Kidney capillary endothelial cell (primary cell): ENCODE data around the gene KDM5C.
A peak's percentile ranks its signal among the peaks of the same experiment; 100 is the strongest.

Experiments used
- DNase-seq: peaks from one replicate; pipeline ENCODE4 v3.0.0-alpha.2; 2018; ENCODE audit warnings: low spot score

Gene KDM5C

GRCh38 chrX:53250556-53250955, 25.5 kb upstream of the KDM5C start:
- DNase-seq: no peak

- no peak for DNase-seq
Observed at GRCh38 chrX:53249408-53250042, 24.5 kb upstream of the KDM5C start.

- DNase-seq: no peak
Observed at GRCh38 chrX:53247928-53248327, 22.9 kb upstream of the KDM5C start.

GRCh38 chrX:53246231-53246630, 21.2 kb upstream of the KDM5C start:
- no peak for DNase-seq

GRCh38 chrX:53244610-53245009, 19.6 kb upstream of the KDM5C start:
- DNase-seq: no peak

GRCh38 chrX:53242310-53242709, 17.3 kb upstream of the KDM5C start:
- DNase-seq: no peak

- DNase-seq: no peak
Observed at GRCh38 chrX:53241558-53241957, 16.6 kb upstream of the KDM5C start.

- no peak for DNase-seq
Observed at GRCh38 chrX:53239474-53239873, 14.5 kb upstream of the KDM5C start.

- DNase-seq: no peak
Observed at GRCh38 chrX:53237056-53237455, 12.0 kb upstream of the KDM5C start.

- no peak for DNase-seq
Observed at GRCh38 chrX:53236025-53236679, 11.1 kb upstream of the KDM5C start.

- no peak for DNase-seq
Observed at GRCh38 chrX:53235566-53235965, 10.6 kb upstream of the KDM5C start.

GRCh38 chrX:53234484-53234883, 9.5 kb upstream of the KDM5C start:
- no peak for DNase-seq

GRCh38 chrX:53233536-53233935, 8.5 kb upstream of the KDM5C start:
- DNase-seq: no peak

- no peak for DNase-seq
Observed at GRCh38 chrX:53230116-53230515, 5.1 kb upstream of the KDM5C start.

- DNase-seq: no peak
Observed at GRCh38 chrX:53227224-53227765, 2.3 kb upstream of the KDM5C start.

- DNase-seq: peak; percentile 83
Observed at GRCh38 chrX:53223955-53224859, 800 bp downstream of the KDM5C start.

GRCh38 chrX:53223068-53223693, 1.8 kb downstream of the KDM5C start:
- DNase-seq: no peak

GRCh38 chrX:53211391-53211978, 13.5 kb downstream of the KDM5C start:
- no peak for DNase-seq

GRCh38 chrX:53196678-53197077, 28.3 kb downstream of the KDM5C start:
- no peak for DNase-seq

- DNase-seq: no peak
Observed at GRCh38 chrX:53195401-53195800, 29.6 kb downstream of the KDM5C start.

GRCh38 chrX:53194308-53194707, 30.7 kb downstream of the KDM5C start:
- no peak for DNase-seq

- no peak for DNase-seq
Observed at GRCh38 chrX:53193093-53193492, 31.9 kb downstream of the KDM5C start.
